K562 (cell line): Measurements from ENCODE around the gene FILIP1L.

Experiments used
- ATF2 ChIP-seq: sonication (generic); formaldehyde crosslinking; IDR thresholded peaks from 2 replicates; pipeline ENCODE4 v1.8.1; 2022; ENCODE audit warnings: missing genetic modification reagents
- CTCF ChIP-seq, 3 experiments: IDR thresholded peaks in 2 of 3; conservative IDR thresholded peaks in 1 of 3; 2 replicates each; pipeline ENCODE4 v1.5.1; 2011 to 2012; ENCODE audit warnings: low read length in 3 of 3, mild to moderate bottlenecking in 3 of 3, control low read depth in 2 of 3, improper control_type of control experiment in 1 of 3, inconsistent platforms in 1 of 3, low read depth in 1 of 3, mixed read lengths in 1 of 3, moderate library complexity in 1 of 3; ENCODE audit not compliant: insufficient read depth in 2 of 3
- MAX ChIP-seq: sonication (generic); formaldehyde crosslinking; IDR thresholded peaks from 2 replicates; pipeline ENCODE4 v1.9.0; 2022; ENCODE audit warnings: mild to moderate bottlenecking, missing genetic modification reagents
- NFE2L1 ChIP-seq: fragments of 450-650 bp; IDR thresholded peaks from 2 replicates; pipeline ENCODE4 v1.6.1; 2016; ENCODE audit warnings: missing genetic modification characterization, low read depth, mild to moderate bottlenecking, missing compliant biosample characterization, moderate library complexity, borderline replicate concordance
- NRF1 ChIP-seq, 2 experiments: fragments of 450-650 bp; IDR thresholded peaks in 1 of 2; conservative IDR thresholded peaks in 1 of 2; 2 replicates each; pipeline ENCODE4 v1.6.1; 2014; ENCODE audit warnings: mild to moderate bottlenecking in 2 of 2
- RAD51 ChIP-seq: fragments of 450-650 bp; IDR thresholded peaks from 2 replicates; pipeline ENCODE4 v1.7.1; 2016; ENCODE audit warnings: low read depth, mild to moderate bottlenecking, borderline replicate concordance
- USF1 ChIP-seq: sonication (generic); formaldehyde crosslinking; IDR thresholded peaks from 2 replicates; pipeline ENCODE4 v1.9.0; 2022; ENCODE audit warnings: mild to moderate bottlenecking, missing genetic modification reagents
- ZBTB49 ChIP-seq: sonication (generic); formaldehyde crosslinking; IDR thresholded peaks from 2 replicates; pipeline ENCODE4 v1.8.0; 2022; ENCODE audit warnings: missing genetic modification reagents, mild to moderate bottlenecking, borderline replicate concordance
- ZNF583 ChIP-seq: fragments of 250-450 bp; sonication (Bioruptor Pico); IDR thresholded peaks from 2 replicates; pipeline ENCODE4 v1.4.0; 2020
- ZZZ3 ChIP-seq: fragments of 450-650 bp; IDR thresholded peaks from 2 replicates; pipeline ENCODE4 v1.6.1; 2016; ENCODE audit warnings: antibody characterized with exemption, mild to moderate bottlenecking, moderate library complexity

- no peak for TF ChIP-seq CTCF (IDR thresholded peaks at IDR 0.05 in 2 of 3, conservative IDR thresholded peaks at IDR 0.05 in 1 of 3; ENCODE audit: insufficient read depth in 2 of 3, low read depth in 1 of 3, low read length in 3 of 3)
- no peak for TF ChIP-seq RAD51
- TF ChIP-seq MAX, result no peak
- TF ChIP-seq ZZZ3, result no peak
- TF ChIP-seq ZBTB49, result no peak
- no peak for TF ChIP-seq NRF1 (conservative IDR thresholded peaks at IDR 0.05 in 1 of 2, IDR thresholded peaks at IDR 0.05 in 1 of 2)
- no peak for TF ChIP-seq NFE2L1 (tag)
- TF ChIP-seq ATF2 (CRISPR knock-in tag), result no peak
- no peak for TF ChIP-seq USF1 (CRISPR knock-in tag)
- no peak for TF ChIP-seq ZNF583
These were observed 318.7 kb downstream of the FILIP1L start for GRCh38 chr3:99795573-99795972.
